Naive thymus-derived CD4-positive, alpha-beta T cell (primary cell): ENCODE data around the gene CDK10. TPM values are rescaled to one million over a fixed set of nuclear protein-coding genes. Genes with fewer than 3 reads are reported as not detected.
"Not testable (repeated sequence)": the region's sequence is repeated elsewhere in the genome, so short reads cannot be mapped to it uniquely, and the experiment has no call there.

Experiments
- ATAC-seq: fragments of 150-1000 bp; cut with Tn5 transposase; 2 replicates; pipeline ENCODE4 v1.10.0; 2021; ENCODE audit warnings: mild to moderate bottlenecking, moderate library complexity
- CTCF ChIA-PET: fragments of 350-600 bp; sonication (Branson Sonifier 250); formaldehyde crosslinking; loops from one replicate; lab custom pipeline; 2021; ENCODE audit warnings: antibody characterized with exemption; lab: Charles Lee
- POLR2A ChIA-PET: fragments of 350-600 bp; sonication (Branson Sonifier 250); formaldehyde crosslinking; loops from one replicate; lab custom pipeline; 2021; ENCODE audit warnings: antibody characterized with exemption, inconsistent platforms; lab: Charles Lee
- DNase-seq, 9 donors: peaks; one replicate each; pipeline versions ENCODE4 v3.0.0 to v3.0.0-alpha.2; 2020 to 2022; ENCODE audit warnings: mixed read lengths in 1 of 9
- H3K27ac ChIP-seq: one replicate; pipeline ENCODE4 v1.7.0; 2013; ENCODE audit warnings: mild to moderate bottlenecking, low read depth, low read length, moderate library complexity
- H3K27me3 ChIP-seq, 2 donors: one replicate each; pipeline ENCODE4 v1.7.0; 2013; ENCODE audit warnings: low read length in 2 of 2, mild to moderate bottlenecking in 2 of 2, moderate library complexity in 2 of 2; ENCODE audit not compliant: control insufficient read depth in 2 of 2, insufficient read depth in 2 of 2
- H3K36me3 ChIP-seq, 3 experiments: 1 replicate in 2 of 3; 2 replicates in 1 of 3; pipeline ENCODE4 v1.7.0; 2013; ENCODE audit warnings: low read length in 3 of 3, mild to moderate bottlenecking in 3 of 3, moderate library complexity in 1 of 3; ENCODE audit not compliant: insufficient read depth in 3 of 3, control insufficient read depth in 2 of 3
- H3K4me1 ChIP-seq, 2 donors: one replicate each; pipeline ENCODE4 v1.7.0; 2013; ENCODE audit warnings: low read length in 2 of 2, mild to moderate bottlenecking in 2 of 2, moderate library complexity in 1 of 2; ENCODE audit not compliant: control insufficient read depth in 2 of 2, insufficient read depth in 2 of 2
- H3K4me3 ChIP-seq: 2 replicates; pipeline ENCODE4 v1.7.0; 2013; ENCODE audit warnings: mild to moderate bottlenecking, low read length
- H3K9me3 ChIP-seq, 3 experiments: 1 replicate in 2 of 3; 2 replicates in 1 of 3; pipeline ENCODE4 v1.7.0; 2013; ENCODE audit warnings: low read length in 3 of 3; ENCODE audit not compliant: control insufficient read depth in 2 of 3
- H3K27ac Mint-ChIP-seq, 9 donors: one replicate each; pipeline ENCODE4 v1.8.0; 2020 to 2022; ENCODE audit warnings: mixed read lengths in 9 of 9, mild to moderate bottlenecking in 8 of 9, moderate library complexity in 5 of 9, inconsistent platforms in 2 of 9
- H3K27me3 Mint-ChIP-seq, 5 donors: one replicate each; pipeline ENCODE4 v1.8.0; 2021 to 2022; ENCODE audit warnings: mixed read lengths in 5 of 5, mild to moderate bottlenecking in 1 of 5
- H3K36me3 Mint-ChIP-seq, 5 donors: one replicate each; pipeline ENCODE4 v1.8.0; 2020 to 2022; ENCODE audit warnings: mixed read lengths in 5 of 5, mild to moderate bottlenecking in 3 of 5, inconsistent platforms in 1 of 5
- H3K4me1 Mint-ChIP-seq, 7 donors: one replicate each; pipeline ENCODE4 v1.8.0; 2020 to 2022; ENCODE audit warnings: mixed read lengths in 7 of 7, mild to moderate bottlenecking in 3 of 7, inconsistent platforms in 1 of 7
- H3K4me3 Mint-ChIP-seq, 10 donors: one replicate each; pipeline ENCODE4 v1.8.0; 2020 to 2022; ENCODE audit warnings: mild to moderate bottlenecking in 10 of 10, mixed read lengths in 10 of 10, moderate library complexity in 6 of 10, inconsistent platforms in 2 of 10
- H3K9me3 Mint-ChIP-seq, 11 donors: one replicate each; pipeline ENCODE4 v1.8.0; 2020 to 2022; ENCODE audit warnings: mixed read lengths in 11 of 11, mild to moderate bottlenecking in 4 of 11, inconsistent platforms in 1 of 11, moderate library complexity in 1 of 11
- intact Hi-C, 2 donors: fragments of 100-400 bp; cut with micrococcal nuclease; formaldehyde crosslinking; loops; one replicate each; pipeline ENCODE4 v1.15.1; 2023
- polyA plus RNA-seq, 2 donors: library from polyadenylated mRNA; unstranded; fragments of 300-500 nt; fragmentation: Illumina TruSeq; gene quantifications; one replicate each; pipeline ENCODE4 v1.2.3, GENCODE V29; 2021
- total RNA-seq, 6 experiments: library from RNA in 5 of 6; stranded (reverse) in 5 of 6; gene quantifications; 1 replicate in 5 of 6; 2 replicates in 1 of 6; pipeline ENCODE4 v1.2.3 and lab custom pipeline; 2021 to 2026

The CDK10 gene
- total and polyA plus RNA-seq, 7 experiments from 2014 or later, result 32.8 to 150 (median 99.3) TPM

GRCh38 chr16:89691231-89691985 lies 4.9 kb downstream of the CDK10 start:
- Histone ChIP-seq H3K4me1 (peaks cover 6 to 12% of the 10 kb centered on the region in 2 donors), H3K4me3 (no peak overlapping the region), H3K27me3 (no peaks in the 10 kb centered on the region), H3K27ac (no peak overlapping the region), H3K9me3 (no peaks in the 10 kb centered on the region), H3K36me3 (peaks cover 0 to 63% (median 4%) of the 10 kb centered on the region in 3 experiments)
- ChIA-PET CTCF (no interaction called here), POLR2A (no interaction called here)
- DNase-seq (no peak), ATAC-seq (no peak)
- Mint-ChIP-seq H3K4me3 (no peak overlapping the region), H3K9me3 (no peaks in the 10 kb centered on the region), H3K27ac (peak overlapping the region in 1 of 9 donors; percentile 28), H3K4me1 (peaks cover 10 to 24% (median 16%) of the 10 kb centered on the region in 7 donors), H3K36me3 (peaks cover 0 to 17% (median 2%) of the 10 kb centered on the region in 5 donors), H3K27me3 (no peaks in the 10 kb centered on the region)
- intact Hi-C loops, result no loop called here

DNA sequence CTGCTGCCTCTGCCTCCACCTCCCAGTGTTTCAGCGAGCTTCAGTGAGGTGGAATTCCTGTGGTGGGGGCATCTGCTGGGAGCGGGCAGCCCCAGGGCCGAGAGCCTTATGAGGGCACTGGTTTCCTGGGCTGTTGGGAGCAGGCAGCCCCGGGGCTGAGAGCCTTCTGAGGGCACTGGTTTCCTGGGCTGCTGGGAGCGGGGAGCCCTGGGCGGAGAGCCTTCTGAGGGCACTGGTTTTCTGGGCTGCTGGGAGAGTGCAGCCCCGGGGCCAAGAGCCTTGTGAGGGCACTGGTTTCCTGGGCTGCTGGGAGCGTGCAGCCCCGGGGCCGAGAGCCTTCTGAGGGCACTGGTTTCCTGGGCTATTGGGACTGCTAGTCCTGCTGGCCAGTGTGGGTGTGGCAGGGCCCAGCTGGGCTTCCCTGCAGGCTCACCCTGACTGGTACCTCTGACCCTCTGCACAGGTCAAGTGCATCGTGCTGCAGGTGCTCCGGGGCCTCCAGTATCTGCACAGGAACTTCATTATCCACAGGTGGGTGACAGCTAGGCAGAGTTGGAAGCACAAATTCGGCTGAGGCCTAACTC lies 5.6 kb downstream of the CDK10 start:
- no peaks in the 10 kb centered on the region for H3K27me3 ChIP-seq
- Mint-ChIP-seq H3K4me3 (no peak overlapping the region), H3K27ac (no peak overlapping the region), H3K27me3 (no peaks in the 10 kb centered on the region), H3K9me3 (no peaks in the 10 kb centered on the region), H3K36me3 (peaks cover 0 to 17% (median 0%) of the 10 kb centered on the region in 5 donors), H3K4me1 (peaks cover 10 to 22% (median 16%) of the 10 kb centered on the region in 7 donors)
- H3K4me1 ChIP-seq, result peaks cover 12 to 13% of the 10 kb centered on the region in 2 donors
- peaks cover 0 to 60% (median 4%) of the 10 kb centered on the region in 3 experiments for H3K36me3 ChIP-seq
- ATAC-seq (no peak), DNase-seq (no peak)
- intact Hi-C loops, result no loop called here
- H3K27ac ChIP-seq, result no peak overlapping the region
- CTCF ChIA-PET, result no interaction called here
- no peaks in the 10 kb centered on the region for H3K9me3 ChIP-seq
- POLR2A ChIA-PET, result no interaction called here
- no peak overlapping the region for H3K4me3 ChIP-seq

GRCh38 chr16:89693289-89693731 lies 6.8 kb downstream of the CDK10 start:
- H3K36me3 ChIP-seq, result peaks cover 0 to 70% (median 4%) of the 10 kb centered on the region in 3 experiments
- Mint-ChIP-seq H3K27ac (no peak overlapping the region), H3K27me3 (no peaks in the 10 kb centered on the region), H3K4me1 (peaks cover 3 to 12% (median 7%) of the 10 kb centered on the region in 7 donors), H3K36me3 (peaks cover 0 to 17% (median 0%) of the 10 kb centered on the region in 5 donors), H3K9me3 (no peaks in the 10 kb centered on the region), H3K4me3 (no peak overlapping the region)
- no peak overlapping the region for H3K4me3 ChIP-seq
- no peak for DNase-seq
- ChIA-PET CTCF (no interaction called here), POLR2A (no interaction called here)
- no peaks in the 10 kb centered on the region for H3K9me3 ChIP-seq
- H3K27me3 ChIP-seq, result no peaks in the 10 kb centered on the region
- intact Hi-C loops, result no loop called here
- peaks cover 6 to 12% of the 10 kb centered on the region in 2 donors for H3K4me1 ChIP-seq
- H3K27ac ChIP-seq, result no peak overlapping the region
- ATAC-seq, result no peak

DNA sequence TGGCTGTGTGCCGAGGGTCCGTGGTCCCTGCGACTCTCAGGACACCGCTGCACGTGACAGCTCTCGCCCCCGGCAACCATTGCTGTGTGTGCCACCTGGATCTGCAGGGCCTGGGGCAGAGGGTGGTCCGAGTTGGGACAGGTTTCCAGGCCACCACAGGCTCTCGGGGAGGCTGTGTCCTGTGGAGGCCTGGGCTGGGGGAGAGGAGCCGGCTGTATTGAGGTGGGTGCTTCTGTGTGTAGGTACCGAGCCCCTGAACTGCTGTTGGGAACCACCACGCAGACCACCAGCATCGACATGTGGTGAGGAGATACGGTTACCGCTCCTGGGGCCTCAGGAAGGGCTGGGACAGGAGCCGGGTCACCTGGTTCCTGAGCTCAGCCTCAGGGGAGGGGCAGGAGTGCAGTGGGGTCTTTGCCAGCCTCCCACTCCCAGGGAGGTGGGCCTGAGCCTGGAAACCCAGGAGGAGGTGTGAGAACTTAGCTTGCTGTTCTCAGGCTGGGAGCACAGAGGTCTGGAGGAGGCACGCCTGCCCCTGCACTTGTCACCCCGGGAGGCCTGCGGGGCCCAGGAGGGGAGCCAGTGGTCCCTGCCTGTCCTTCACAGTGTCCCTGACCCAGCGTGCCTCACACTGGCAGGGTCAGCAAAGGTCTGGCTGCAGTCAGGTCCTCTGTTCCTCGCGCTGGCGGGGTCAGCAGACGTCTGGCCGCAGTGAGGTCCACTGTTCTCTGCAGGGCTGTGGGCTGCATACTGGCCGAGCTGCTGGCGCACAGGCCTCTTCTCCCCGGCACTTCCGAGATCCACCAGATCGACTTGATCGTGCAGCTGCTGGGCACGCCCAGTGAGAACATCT lies 7.7 kb downstream of the CDK10 start:
- no peak for ATAC-seq

DNA sequence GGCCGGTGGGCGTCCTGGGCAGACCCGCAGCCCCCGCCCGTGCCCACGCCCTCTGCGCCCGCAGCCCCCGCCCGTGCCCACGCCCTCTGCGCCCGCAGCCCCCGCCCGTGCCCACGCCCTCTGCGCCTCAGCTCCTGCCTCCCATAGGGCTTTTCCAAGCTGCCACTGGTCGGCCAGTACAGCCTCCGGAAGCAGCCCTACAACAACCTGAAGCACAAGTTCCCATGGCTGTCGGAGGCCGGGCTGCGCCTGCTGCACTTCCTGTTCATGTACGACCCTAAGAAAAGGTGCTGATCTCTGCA lies 8.2 kb downstream of the CDK10 start:
- Histone ChIP-seq H3K4me1 (peaks cover 7 to 13% of the 10 kb centered on the region in 2 donors), H3K36me3 (peaks cover 0 to 64% (median 4%) of the 10 kb centered on the region in 3 experiments)
- H3K9me3 ChIP-seq, CTCF ChIA-PET, H3K27ac ChIP-seq, H3K4me3 ChIP-seq, ATAC-seq, intact Hi-C loops, H3K4me3 Mint-ChIP-seq, H3K27me3 Mint-ChIP-seq, H3K27ac Mint-ChIP-seq, DNase-seq, H3K27me3 ChIP-seq, H3K9me3 Mint-ChIP-seq: not testable (repeated sequence)
- H3K36me3 Mint-ChIP-seq, result peaks cover 0 to 17% (median 3%) of the 10 kb centered on the region in 5 donors
- POLR2A ChIA-PET, result interaction anchor here (0.6 kb wide), 1 partner anchor 31 kb away, joined by 3 read pairs; no protein-coding TSS in a partner anchor
- H3K4me1 Mint-ChIP-seq, result peaks cover 4 to 13% (median 7%) of the 10 kb centered on the region in 7 donors

More for the DNA sequence above, 7.7 kb downstream of the CDK10 start:
- DNase-seq, result no peak
- H3K27ac Mint-ChIP-seq, result no peak overlapping the region
- no peaks in the 10 kb centered on the region for H3K9me3 Mint-ChIP-seq
- H3K4me1 ChIP-seq, result peaks cover 6 to 12% of the 10 kb centered on the region in 2 donors
- H3K36me3 ChIP-seq, result peaks cover 0 to 69% (median 4%) of the 10 kb centered on the region in 3 experiments
- no peak overlapping the region for H3K27ac ChIP-seq
- POLR2A ChIA-PET, result interaction anchor here (0.6 kb wide), 2 partner anchors 30 to 431 kb away, joined by 3 read pairs; no protein-coding TSS in a partner anchor
- H3K9me3 ChIP-seq, result no peaks in the 10 kb centered on the region
- intact Hi-C loops, result no loop called here
- CTCF ChIA-PET, result no interaction called here
- peaks cover 0 to 17% (median 2%) of the 10 kb centered on the region in 5 donors for H3K36me3 Mint-ChIP-seq
- no peaks in the 10 kb centered on the region for H3K27me3 Mint-ChIP-seq
- no peak overlapping the region for H3K4me3 Mint-ChIP-seq
- no peak overlapping the region for H3K4me3 ChIP-seq
- H3K27me3 ChIP-seq, result no peaks in the 10 kb centered on the region
- H3K4me1 Mint-ChIP-seq, result peaks cover 3 to 11% (median 6%) of the 10 kb centered on the region in 7 donors

DNA sequence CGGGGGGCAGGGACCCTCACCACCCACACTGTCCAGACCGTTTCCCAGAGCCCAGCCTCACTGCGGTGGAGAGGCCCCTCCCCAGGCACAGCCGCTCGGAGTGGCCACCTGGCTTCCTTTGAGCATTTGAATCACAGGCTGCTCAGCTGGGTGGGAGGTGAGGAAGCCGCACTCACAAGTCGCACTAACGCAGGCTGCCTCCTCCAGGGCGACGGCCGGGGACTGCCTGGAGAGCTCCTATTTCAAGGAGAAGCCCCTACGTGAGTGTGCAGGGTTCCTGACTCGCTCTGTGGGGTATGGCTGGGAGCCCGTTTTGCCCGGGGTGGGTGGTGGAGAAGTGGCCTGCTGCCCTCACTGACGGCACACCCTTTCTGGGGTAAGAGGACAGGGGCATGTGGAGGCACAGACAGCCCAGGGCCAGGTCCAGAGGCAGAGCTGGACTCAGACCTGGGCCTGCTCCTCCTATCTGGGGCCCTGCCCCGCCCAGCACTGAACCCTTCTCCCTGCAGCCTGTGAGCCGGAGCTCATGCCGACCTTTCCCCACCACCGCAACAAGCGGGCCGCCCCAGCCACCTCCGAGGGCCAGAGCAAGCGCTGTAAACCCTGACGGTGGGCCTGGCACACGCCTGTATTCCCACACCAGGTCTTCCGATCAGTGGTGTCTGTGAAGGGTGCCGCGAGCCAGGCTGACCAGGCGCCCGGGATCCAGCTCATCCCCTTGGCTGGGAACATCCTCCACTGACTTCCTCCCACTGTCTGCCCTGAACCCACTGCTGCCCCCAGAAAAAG lies 8.8 kb downstream of the CDK10 start:
- H3K27ac Mint-ChIP-seq, result peak overlapping the region in 1 of 9 donors; percentile 36
- no peaks in the 10 kb centered on the region for H3K9me3 Mint-ChIP-seq
- Histone ChIP-seq H3K27me3 (no peaks in the 10 kb centered on the region), H3K4me3 (no peak overlapping the region), H3K4me1 (peaks cover 13 to 17% of the 10 kb centered on the region in 2 donors), H3K27ac (no peak overlapping the region), H3K9me3 (no peaks in the 10 kb centered on the region), H3K36me3 (peaks cover 0 to 60% (median 4%) of the 10 kb centered on the region in 3 experiments)
- intact Hi-C loops, result no loop called here
- H3K36me3 Mint-ChIP-seq, result peaks cover 0 to 12% (median 3%) of the 10 kb centered on the region in 5 donors
- DNase-seq, result no peak
- peaks cover 2 to 19% (median 10%) of the 10 kb centered on the region in 7 donors for H3K4me1 Mint-ChIP-seq
- H3K4me3 Mint-ChIP-seq, result no peak overlapping the region
- no peaks in the 10 kb centered on the region for H3K27me3 Mint-ChIP-seq
- ChIA-PET POLR2A (interaction anchor here (0.6 kb wide), 1 partner anchor 46 kb away, joined by 4 read pairs; no protein-coding TSS in a partner anchor), CTCF (interaction anchor here (0.6 kb wide), 1 partner anchor 103 kb away, joined by 5 read pairs; no protein-coding TSS in a partner anchor)
- ATAC-seq, result no peak
